ENCODE results near the gene AK2. TPM values are rescaled to one million over a fixed set of nuclear protein-coding genes. Genes with fewer than 3 reads are reported as not detected.

The AK2 gene
- total and polyA plus RNA-seq, 4 donors: 71.8 to 95.6 (median 82.6) TPM

GRCh38 chr1:33060579-33061083 is 23.9 kb upstream of the AK2 start:
- H3K36me3 ChIP-seq (ENCODE audit: control insufficient read depth in 1 of 2, insufficient read depth in 2 of 2, low read length in 1 of 2): no peaks in the 10 kb centered on the region
- H3K27ac ChIP-seq (ENCODE audit: low read depth in 1 of 2, low read length in 2 of 2): no peak overlapping the region
- ATAC-seq (ENCODE audit: low FRiP score) (peak; percentile 88), DNase-seq (peak in 1 of 2 donors; percentile 87)
- no peaks in the 10 kb centered on the region for H3K4me1 ChIP-seq (ENCODE audit: control insufficient read depth in 1 of 2, insufficient read depth in 2 of 2, low read length in 2 of 2)
- WGBS, 2 donors: 2 to 3% methylated on average over 2 of the region's 2 CpGs
- H3K9me3 ChIP-seq (ENCODE audit: control insufficient read depth, low read length): peaks cover 5% of the 10 kb centered on the region
- no peaks in the 10 kb centered on the region for H3K27me3 ChIP-seq (ENCODE audit: control insufficient read depth in 1 of 2, insufficient read depth in 2 of 2, low read length in 1 of 2)
- intact Hi-C loops (cut with DNase I): no loop called here
- H3K4me3 ChIP-seq (ENCODE audit: low read length in 2 of 2): no peak overlapping the region

GRCh38 chr1:33057095-33057494 is 20.4 kb upstream of the AK2 start:
- no peaks in the 10 kb centered on the region for H3K27me3 ChIP-seq (ENCODE audit: control insufficient read depth in 1 of 2, insufficient read depth in 2 of 2, low read length in 1 of 2)
- DNase-seq (no peak), ATAC-seq (ENCODE audit: low FRiP score) (no peak)
- H3K4me1 ChIP-seq (ENCODE audit: control insufficient read depth in 1 of 2, insufficient read depth in 2 of 2, low read length in 2 of 2): no peaks in the 10 kb centered on the region
- no peak overlapping the region for H3K4me3 ChIP-seq (ENCODE audit: low read length in 2 of 2)
- no peaks in the 10 kb centered on the region for H3K9me3 ChIP-seq (ENCODE audit: control insufficient read depth, low read length)
- no peak overlapping the region for H3K27ac ChIP-seq (ENCODE audit: low read depth in 1 of 2, low read length in 2 of 2)
- WGBS, 2 donors: 89 to 98% methylated on average over 2 of the region's 2 CpGs
- H3K36me3 ChIP-seq (ENCODE audit: control insufficient read depth in 1 of 2, insufficient read depth in 2 of 2, low read length in 1 of 2): no peaks in the 10 kb centered on the region
- intact Hi-C loops (cut with DNase I): loop anchor here in 1 of 2 donors (2.0 kb wide), 1 partner anchor 124 kb away; no protein-coding TSS in a partner anchor

GRCh38 chr1:33056426-33056825 is 19.7 kb upstream of the AK2 start:
- Histone ChIP-seq H3K4me1 (ENCODE audit: control insufficient read depth in 1 of 2, insufficient read depth in 2 of 2, low read length in 2 of 2) (no peaks in the 10 kb centered on the region), H3K36me3 (ENCODE audit: control insufficient read depth in 1 of 2, insufficient read depth in 2 of 2, low read length in 1 of 2) (no peaks in the 10 kb centered on the region), H3K27ac (ENCODE audit: low read depth in 1 of 2, low read length in 2 of 2) (no peak overlapping the region), H3K9me3 (ENCODE audit: control insufficient read depth, low read length) (no peaks in the 10 kb centered on the region), H3K27me3 (ENCODE audit: control insufficient read depth in 1 of 2, insufficient read depth in 2 of 2, low read length in 1 of 2) (no peaks in the 10 kb centered on the region), H3K4me3 (ENCODE audit: low read length in 2 of 2) (no peak overlapping the region)
- no peak for DNase-seq
- intact Hi-C loops (cut with DNase I): loop anchor here in 1 of 2 donors (2.0 kb wide), 1 partner anchor 124 kb away; no protein-coding TSS in a partner anchor
- 93 to 97% methylated on average over 3 of the region's 3 CpGs for WGBS, 2 donors
- no peak for ATAC-seq (ENCODE audit: low FRiP score)

- no peaks in the 10 kb centered on the region for H3K9me3 ChIP-seq (ENCODE audit: control insufficient read depth, low read length)
- peak; percentile 93 for ATAC-seq (ENCODE audit: low FRiP score)
- DNase-seq: peak; percentile 78 to 82
- H3K4me3 ChIP-seq (ENCODE audit: low read length in 2 of 2): no peak overlapping the region
- no peaks in the 10 kb centered on the region for H3K27me3 ChIP-seq (ENCODE audit: control insufficient read depth in 1 of 2, insufficient read depth in 2 of 2, low read length in 1 of 2)
- no peaks in the 10 kb centered on the region for H3K36me3 ChIP-seq (ENCODE audit: control insufficient read depth in 1 of 2, insufficient read depth in 2 of 2, low read length in 1 of 2)
- 44% methylated on average over 12 of the region's 12 CpGs for WGBS, 2 donors
- no peaks in the 10 kb centered on the region for H3K4me1 ChIP-seq (ENCODE audit: control insufficient read depth in 1 of 2, insufficient read depth in 2 of 2, low read length in 2 of 2)
- no peak overlapping the region for H3K27ac ChIP-seq (ENCODE audit: low read depth in 1 of 2, low read length in 2 of 2)
- intact Hi-C loops (cut with DNase I): loop anchor here (2.0 kb wide), 1 partner anchor 123 kb away; no protein-coding TSS in a partner anchor
These were observed 18.7 kb upstream of the AK2 start for GRCh38 chr1:33055210-33056008.

- Histone ChIP-seq H3K4me3 (ENCODE audit: low read length in 2 of 2) (no peak overlapping the region), H3K36me3 (ENCODE audit: control insufficient read depth in 1 of 2, insufficient read depth in 2 of 2, low read length in 1 of 2) (no peaks in the 10 kb centered on the region), H3K4me1 (ENCODE audit: control insufficient read depth in 1 of 2, insufficient read depth in 2 of 2, low read length in 2 of 2) (no peaks in the 10 kb centered on the region), H3K27ac (ENCODE audit: low read depth in 1 of 2, low read length in 2 of 2) (no peak overlapping the region), H3K27me3 (ENCODE audit: control insufficient read depth in 1 of 2, insufficient read depth in 2 of 2, low read length in 1 of 2) (no peaks in the 10 kb centered on the region), H3K9me3 (ENCODE audit: control insufficient read depth, low read length) (no peaks in the 10 kb centered on the region)
- intact Hi-C loops (cut with DNase I): no loop called here
- 85% methylated on average over 11 to 17 of the region's 17 CpGs for WGBS, 2 donors
- DNase-seq (no peak), ATAC-seq (ENCODE audit: low FRiP score) (no peak)
These were observed 13.8 kb upstream of the AK2 start for GRCh38 chr1:33050221-33051076.

GRCh38 chr1:33049371-33049770 is 12.7 kb upstream of the AK2 start:
- no peak overlapping the region for H3K4me3 ChIP-seq (ENCODE audit: low read length in 2 of 2)
- no peaks in the 10 kb centered on the region for H3K36me3 ChIP-seq (ENCODE audit: control insufficient read depth in 1 of 2, insufficient read depth in 2 of 2, low read length in 1 of 2)
- intact Hi-C loops (cut with DNase I): no loop called here
- DNase-seq (no peak), ATAC-seq (ENCODE audit: low FRiP score) (no peak)
- H3K9me3 ChIP-seq (ENCODE audit: control insufficient read depth, low read length): no peaks in the 10 kb centered on the region
- H3K27ac ChIP-seq (ENCODE audit: low read depth in 1 of 2, low read length in 2 of 2): no peak overlapping the region
- no peaks in the 10 kb centered on the region for H3K27me3 ChIP-seq (ENCODE audit: control insufficient read depth in 1 of 2, insufficient read depth in 2 of 2, low read length in 1 of 2)
- H3K4me1 ChIP-seq (ENCODE audit: control insufficient read depth in 1 of 2, insufficient read depth in 2 of 2, low read length in 2 of 2): no peaks in the 10 kb centered on the region
- 86 to 91% methylated on average over 7 of the region's 7 CpGs for WGBS, 2 donors

- ATAC-seq (ENCODE audit: low FRiP score) (no peak), DNase-seq (no peak)
- Histone ChIP-seq H3K27ac (ENCODE audit: low read depth in 1 of 2, low read length in 2 of 2) (no peak overlapping the region), H3K27me3 (ENCODE audit: control insufficient read depth in 1 of 2, insufficient read depth in 2 of 2, low read length in 1 of 2) (no peaks in the 10 kb centered on the region), H3K9me3 (ENCODE audit: control insufficient read depth, low read length) (no peaks in the 10 kb centered on the region), H3K4me3 (ENCODE audit: low read length in 2 of 2) (no peak overlapping the region), H3K4me1 (ENCODE audit: control insufficient read depth in 1 of 2, insufficient read depth in 2 of 2, low read length in 2 of 2) (no peaks in the 10 kb centered on the region), H3K36me3 (ENCODE audit: control insufficient read depth in 1 of 2, insufficient read depth in 2 of 2, low read length in 1 of 2) (no peaks in the 10 kb centered on the region)
- intact Hi-C loops (cut with DNase I): no loop called here
- WGBS, 2 donors: 82 to 86% methylated on average over 3 of the region's 3 CpGs
These were observed 11.7 kb upstream of the AK2 start for GRCh38 chr1:33048426-33048825.

GRCh38 chr1:33047839-33048305 is 11.2 kb upstream of the AK2 start:
- 94 to 98% methylated on average over 2 of the region's 2 CpGs for WGBS, 2 donors
- no peak for DNase-seq
- Histone ChIP-seq H3K9me3 (ENCODE audit: control insufficient read depth, low read length) (no peaks in the 10 kb centered on the region), H3K4me1 (ENCODE audit: control insufficient read depth in 1 of 2, insufficient read depth in 2 of 2, low read length in 2 of 2) (no peaks in the 10 kb centered on the region), H3K36me3 (ENCODE audit: control insufficient read depth in 1 of 2, insufficient read depth in 2 of 2, low read length in 1 of 2) (no peaks in the 10 kb centered on the region), H3K27ac (ENCODE audit: low read depth in 1 of 2, low read length in 2 of 2) (no peak overlapping the region), H3K4me3 (ENCODE audit: low read length in 2 of 2) (no peak overlapping the region), H3K27me3 (ENCODE audit: control insufficient read depth in 1 of 2, insufficient read depth in 2 of 2, low read length in 1 of 2) (no peaks in the 10 kb centered on the region)
- intact Hi-C loops (cut with DNase I): no loop called here
- no peak for ATAC-seq (ENCODE audit: low FRiP score)

Data from aorta (tissue), 5 donors.